ENCODE measurements around the gene FRYL. TPM values are rescaled to one million over a fixed set of nuclear protein-coding genes. Genes with fewer than 3 reads are reported as not detected.
"Not testable (repeated sequence)": the region's sequence is repeated elsewhere in the genome, so short reads cannot be mapped to it uniquely, and the experiment has no call there.

FRYL gene
- total RNA-seq (2014; rRNA removed; shearing (Covaris generic); ENCODE audit: low replicate concordance) = 56.9 and 103 TPM in 2 replicates

- peak within 1 kb of the TSS; percentile 97 for H3K4me3 ChIP-seq (ENCODE audit: low read length)
- no peaks in the 10 kb centered on the region for H3K9me3 ChIP-seq (ENCODE audit: low read length)
- no peaks in the 10 kb centered on the region for H3K9me2 ChIP-seq (replicated peaks; ENCODE audit: insufficient read depth, low read length)
- peak within 1 kb of the TSS; percentile 80 for H2AFZ ChIP-seq (ENCODE audit: low read length)
- no peaks in the 10 kb centered on the region for H3K27me3 ChIP-seq (ENCODE audit: low read length)
- H3K79me2 ChIP-seq (ENCODE audit: low read length) = peaks cover 47% of the 10 kb centered on the region
- peaks cover 32% of the 10 kb centered on the region for H4K20me1 ChIP-seq (ENCODE audit: insufficient read depth, low read depth, low read length)
- peak within 1 kb of the TSS; percentile 96 for H3K4me2 ChIP-seq (ENCODE audit: low read depth, low read length, poor library complexity, severe bottlenecking)
- peak; percentile 100 for DNase-seq
- H3K27ac ChIP-seq (ENCODE audit: low read length) = peak within 1 kb of the TSS; percentile 78
- peak within 1 kb of the TSS; percentile 93 for H3K9ac ChIP-seq (ENCODE audit: low read length)
- no peaks in the 10 kb centered on the region for H3K36me3 ChIP-seq (ENCODE audit: insufficient read depth, low read length)
- H3K4me1 ChIP-seq (ENCODE audit: low read length) = peaks cover 43% of the 10 kb centered on the region
Observed at GRCh38 chr4:48779998-48780864, at the start of gene FRYL. Gene FRYL, minus strand, starts transcription at chr4:48780279. Its CDS starts 145,869 bp downstream, at chr4:48634410.

- Histone ChIP-seq H3K79me2 (ENCODE audit: low read length) (peaks cover 17% of the 10 kb centered on the region), H3K4me2 (ENCODE audit: low read depth, low read length, poor library complexity, severe bottlenecking) (no peak overlapping the region), H3K4me3 (ENCODE audit: low read length) (no peak overlapping the region), H4K20me1 (ENCODE audit: insufficient read depth, low read depth, low read length) (no peaks in the 10 kb centered on the region), H3K9me2 (replicated peaks; ENCODE audit: insufficient read depth, low read length) (no peaks in the 10 kb centered on the region), H3K9ac (ENCODE audit: low read length) (no peak overlapping the region), H2AFZ (ENCODE audit: low read length) (no peak overlapping the region), H3K4me1 (ENCODE audit: low read length) (peaks cover 14% of the 10 kb centered on the region), H3K27ac (ENCODE audit: low read length) (no peak overlapping the region), H3K9me3 (ENCODE audit: low read length) (no peaks in the 10 kb centered on the region), H3K36me3 (ENCODE audit: insufficient read depth, low read length) (no peaks in the 10 kb centered on the region), H3K27me3 (ENCODE audit: low read length) (no peaks in the 10 kb centered on the region)
- DNase-seq = no peak
Observed at GRCh38 chr4:48827622-48828021, 47.5 kb upstream of the FRYL start.

DNA sequence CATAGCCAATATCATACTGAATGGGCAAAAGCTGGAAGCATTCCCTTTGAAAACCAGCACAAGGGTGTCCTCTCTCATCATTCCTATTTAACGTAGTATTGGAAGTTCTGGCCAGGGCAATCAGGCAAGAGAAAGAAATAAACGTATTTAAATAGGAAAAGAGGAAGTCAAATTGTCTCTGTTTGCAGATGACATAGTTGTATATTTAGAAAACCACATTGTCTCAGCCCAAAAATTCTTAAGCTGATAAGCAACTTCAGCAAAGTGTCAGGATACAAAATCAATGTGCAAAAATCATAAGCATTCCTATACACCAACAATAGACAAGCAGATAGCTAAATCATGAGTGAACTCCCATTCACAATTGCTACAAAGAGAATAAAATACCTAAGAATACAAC, 41.4 kb upstream of the FRYL start:
- DNase-seq; H3K27ac ChIP-seq (ENCODE audit: low read length): not testable (repeated sequence)

DNA sequence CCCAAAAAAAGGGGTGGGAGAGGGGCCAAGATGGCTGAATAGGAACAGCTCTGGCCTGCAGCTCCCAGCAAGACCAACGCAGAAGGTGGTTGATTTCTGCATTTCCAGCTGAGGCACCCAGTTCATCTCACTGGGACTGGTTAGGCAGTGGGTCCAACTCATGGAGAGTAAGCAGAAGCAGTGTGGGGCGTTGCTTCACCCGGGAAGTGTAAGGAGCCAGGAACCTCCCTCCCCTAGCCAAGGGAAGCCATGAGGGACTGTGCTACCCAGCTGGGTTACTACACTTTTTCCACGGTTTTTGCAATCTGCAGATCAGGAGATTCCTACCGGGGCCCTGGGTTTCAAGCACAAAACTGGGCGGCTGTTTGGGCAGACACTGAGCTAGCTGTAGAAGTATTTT, 36.9 kb upstream of the FRYL start:
- H3K27me3 ChIP-seq (ENCODE audit: low read length) = no peaks in the 10 kb centered on the region
- no peaks in the 10 kb centered on the region for H4K20me1 ChIP-seq (ENCODE audit: insufficient read depth, low read depth, low read length)
- H2AFZ ChIP-seq (ENCODE audit: low read length) = no peak overlapping the region
- DNase-seq = no peak
- no peaks in the 10 kb centered on the region for H3K36me3 ChIP-seq (ENCODE audit: insufficient read depth, low read length)
- H3K27ac ChIP-seq (ENCODE audit: low read length) = no peak overlapping the region
- H3K4me2 ChIP-seq (ENCODE audit: low read depth, low read length, poor library complexity, severe bottlenecking) = no peak overlapping the region
- H3K9me2 ChIP-seq (replicated peaks; ENCODE audit: insufficient read depth, low read length) = no peaks in the 10 kb centered on the region
- no peaks in the 10 kb centered on the region for H3K9me3 ChIP-seq (ENCODE audit: low read length)
- peaks cover 35% of the 10 kb centered on the region for H3K4me1 ChIP-seq (ENCODE audit: low read length)
- no peak overlapping the region for H3K4me3 ChIP-seq (ENCODE audit: low read length)
- H3K9ac ChIP-seq (ENCODE audit: low read length) = no peak overlapping the region
- H3K79me2 ChIP-seq (ENCODE audit: low read length) = no peaks in the 10 kb centered on the region

More for the DNA sequence above, 41.4 kb upstream of the FRYL start:
- not testable (repeated sequence) for H3K9me2 ChIP-seq (replicated peaks; ENCODE audit: insufficient read depth, low read length); H3K27me3 ChIP-seq (ENCODE audit: low read length); H3K79me2 ChIP-seq (ENCODE audit: low read length); H3K9me3 ChIP-seq (ENCODE audit: low read length); H3K4me1 ChIP-seq (ENCODE audit: low read length); H3K9ac ChIP-seq (ENCODE audit: low read length); H2AFZ ChIP-seq (ENCODE audit: low read length); H3K4me3 ChIP-seq (ENCODE audit: low read length); H3K4me2 ChIP-seq (ENCODE audit: low read depth, low read length, poor library complexity, severe bottlenecking); H4K20me1 ChIP-seq (ENCODE audit: insufficient read depth, low read depth, low read length); H3K36me3 ChIP-seq (ENCODE audit: insufficient read depth, low read length)

DNA sequence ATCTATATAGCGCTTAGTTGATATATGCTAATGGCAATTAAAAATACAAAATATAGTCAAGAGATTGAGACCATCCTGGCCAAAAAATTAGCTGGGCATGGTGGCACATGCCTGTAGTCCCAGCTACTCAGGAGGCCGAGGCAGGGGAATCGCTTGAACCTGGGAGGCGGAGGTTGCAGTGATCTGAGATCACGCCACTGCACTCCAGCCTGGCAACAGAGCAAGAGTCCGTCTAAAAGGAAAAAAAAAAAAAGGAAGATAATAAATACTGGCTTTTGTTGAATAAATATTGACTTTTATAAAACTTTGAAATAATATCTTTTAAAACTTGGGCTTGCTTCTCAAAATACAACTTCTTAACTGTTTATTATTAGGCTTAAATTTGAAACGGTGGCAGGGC, 36.2 kb upstream of the FRYL start:
- DNase-seq; H2AFZ ChIP-seq (ENCODE audit: low read length); H3K27ac ChIP-seq (ENCODE audit: low read length); H4K20me1 ChIP-seq (ENCODE audit: insufficient read depth, low read depth, low read length); H3K9me2 ChIP-seq (replicated peaks; ENCODE audit: insufficient read depth, low read length); H3K9me3 ChIP-seq (ENCODE audit: low read length); H3K79me2 ChIP-seq (ENCODE audit: low read length); H3K4me3 ChIP-seq (ENCODE audit: low read length); H3K27me3 ChIP-seq (ENCODE audit: low read length); H3K4me2 ChIP-seq (ENCODE audit: low read depth, low read length, poor library complexity, severe bottlenecking); H3K36me3 ChIP-seq (ENCODE audit: insufficient read depth, low read length); H3K9ac ChIP-seq (ENCODE audit: low read length): not testable (repeated sequence)
- peaks cover 41% of the 10 kb centered on the region for H3K4me1 ChIP-seq (ENCODE audit: low read length)

GRCh38 chr4:48815483-48815882, 35.4 kb upstream of the FRYL start:
- Histone ChIP-seq H2AFZ (ENCODE audit: low read length) (no peak overlapping the region), H3K79me2 (ENCODE audit: low read length) (no peaks in the 10 kb centered on the region), H3K27me3 (ENCODE audit: low read length) (no peaks in the 10 kb centered on the region), H3K4me3 (ENCODE audit: low read length) (no peak overlapping the region), H3K4me1 (ENCODE audit: low read length) (peaks cover 45% of the 10 kb centered on the region), H3K9me3 (ENCODE audit: low read length) (no peaks in the 10 kb centered on the region), H3K9ac (ENCODE audit: low read length) (no peak overlapping the region), H3K27ac (ENCODE audit: low read length) (no peak overlapping the region), H4K20me1 (ENCODE audit: insufficient read depth, low read depth, low read length) (no peaks in the 10 kb centered on the region), H3K9me2 (replicated peaks; ENCODE audit: insufficient read depth, low read length) (no peaks in the 10 kb centered on the region), H3K4me2 (ENCODE audit: low read depth, low read length, poor library complexity, severe bottlenecking) (no peak overlapping the region), H3K36me3 (ENCODE audit: insufficient read depth, low read length) (no peaks in the 10 kb centered on the region)
- DNase-seq = no peak

- peak overlapping the region; percentile 50 for H3K4me2 ChIP-seq (ENCODE audit: low read depth, low read length, poor library complexity, severe bottlenecking)
- no peaks in the 10 kb centered on the region for H3K79me2 ChIP-seq (ENCODE audit: low read length)
- no peak overlapping the region for H3K9ac ChIP-seq (ENCODE audit: low read length)
- H3K4me1 ChIP-seq (ENCODE audit: low read length) = peaks cover 45% of the 10 kb centered on the region
- no peaks in the 10 kb centered on the region for H4K20me1 ChIP-seq (ENCODE audit: insufficient read depth, low read depth, low read length)
- no peak overlapping the region for H2AFZ ChIP-seq (ENCODE audit: low read length)
- no peaks in the 10 kb centered on the region for H3K9me3 ChIP-seq (ENCODE audit: low read length)
- no peaks in the 10 kb centered on the region for H3K9me2 ChIP-seq (replicated peaks; ENCODE audit: insufficient read depth, low read length)
- no peak overlapping the region for H3K27ac ChIP-seq (ENCODE audit: low read length)
- H3K4me3 ChIP-seq (ENCODE audit: low read length) = no peak overlapping the region
- no peaks in the 10 kb centered on the region for H3K36me3 ChIP-seq (ENCODE audit: insufficient read depth, low read length)
- no peaks in the 10 kb centered on the region for H3K27me3 ChIP-seq (ENCODE audit: low read length)
- peak; percentile 85 for DNase-seq
Observed at GRCh38 chr4:48813964-48814363, 33.9 kb upstream of the FRYL start.

GRCh38 chr4:48812866-48813265, 32.8 kb upstream of the FRYL start:
- no peaks in the 10 kb centered on the region for H3K79me2 ChIP-seq (ENCODE audit: low read length)
- no peaks in the 10 kb centered on the region for H3K9me3 ChIP-seq (ENCODE audit: low read length)
- no peak overlapping the region for H3K27ac ChIP-seq (ENCODE audit: low read length)
- H3K4me1 ChIP-seq (ENCODE audit: low read length) = peaks cover 45% of the 10 kb centered on the region
- H2AFZ ChIP-seq (ENCODE audit: low read length) = no peak overlapping the region
- no peak for DNase-seq
- no peaks in the 10 kb centered on the region for H4K20me1 ChIP-seq (ENCODE audit: insufficient read depth, low read depth, low read length)
- no peak overlapping the region for H3K4me3 ChIP-seq (ENCODE audit: low read length)
- no peak overlapping the region for H3K4me2 ChIP-seq (ENCODE audit: low read depth, low read length, poor library complexity, severe bottlenecking)
- no peak overlapping the region for H3K9ac ChIP-seq (ENCODE audit: low read length)
- no peaks in the 10 kb centered on the region for H3K36me3 ChIP-seq (ENCODE audit: insufficient read depth, low read length)
- no peaks in the 10 kb centered on the region for H3K9me2 ChIP-seq (replicated peaks; ENCODE audit: insufficient read depth, low read length)
- H3K27me3 ChIP-seq (ENCODE audit: low read length) = no peaks in the 10 kb centered on the region

Measured in Karpas-422 (cell line).